H1 (cell line): Measurements from ENCODE around the gene CENATAC. TPM values are rescaled to one million over a fixed set of nuclear protein-coding genes. Genes with fewer than 3 reads are reported as not detected.

Experiments
- CTCF ChIA-PET: fragments of 300-600 bp; sonication (Branson Sonifier 250); formaldehyde crosslinking; loops from one replicate; lab custom pipeline; 2021; ENCODE audit not compliant: partially characterized antibody; lab: Charles Lee
- POLR2A ChIA-PET: fragments of 300-600 bp; sonication (Branson Sonifier 250); formaldehyde crosslinking; loops from one replicate; lab custom pipeline; 2021; ENCODE audit warnings: inconsistent platforms; ENCODE audit not compliant: partially characterized antibody; lab: Charles Lee
- DNase-seq, 2 experiments: peaks; one replicate each; pipeline versions ENCODE4 v3.0.0 to v3.0.0-alpha.2; 2010 to 2022; ENCODE audit warnings: low spot score in 2 of 2, low read depth in 1 of 2, mixed read lengths in 1 of 2
- FAIRE-seq: peaks from 2 replicates; lab custom pipeline; 2011; peaks lifted over from hg19 to GRCh38; lab: Jason Lieb, UNC
- H2AFZ ChIP-seq: 2 replicates; pipeline ENCODE4 v1.8.1; 2012; ENCODE audit warnings: low read length, inconsistent platforms
- H2AK5ac ChIP-seq: 2 replicates; pipeline ENCODE4 v1.6.1; 2013; ENCODE audit warnings: low read depth, low read length
- H2BK120ac ChIP-seq: replicated peaks from 2 replicates; pipeline ENCODE3; 2013; ENCODE audit warnings: low read depth, low read length, inconsistent platforms
- H2BK12ac ChIP-seq: 2 replicates; pipeline ENCODE4 v1.6.1; 2013; ENCODE audit warnings: low read depth, low read length
- H2BK15ac ChIP-seq: 2 replicates; pipeline ENCODE4 v1.6.1; 2013; ENCODE audit warnings: low read length
- H2BK20ac ChIP-seq: 2 replicates; pipeline ENCODE4 v1.6.1; 2013; ENCODE audit warnings: low read length
- H2BK5ac ChIP-seq: 2 replicates; pipeline ENCODE4 v1.6.1; 2013; ENCODE audit warnings: low read depth, low read length
- H3K14ac ChIP-seq: 2 replicates; pipeline ENCODE4 v1.6.1; 2013; ENCODE audit warnings: inconsistent platforms; ENCODE audit not compliant: insufficient read length
- H3K18ac ChIP-seq: 2 replicates; pipeline ENCODE4 v1.6.1; 2013; ENCODE audit warnings: low read length; ENCODE audit errors: extremely low read depth
- H3K23ac ChIP-seq: 2 replicates; pipeline ENCODE4 v1.6.1; 2013; ENCODE audit warnings: inconsistent platforms; ENCODE audit not compliant: insufficient read length
- H3K23me2 ChIP-seq: 2 replicates; pipeline ENCODE4 v1.6.1; 2013; ENCODE audit warnings: low read depth, low read length
- H3K27ac ChIP-seq: 2 replicates; pipeline ENCODE4 v1.6.1; 2011; ENCODE audit warnings: low read depth, low read length, inconsistent platforms
- H3K27me3 ChIP-seq, 4 experiments: replicated peaks in 1 of 4; 1 replicate in 1 of 4; 2 replicates in 3 of 4; pipeline versions ENCODE4 v1.6.1 to v1.8.1; 2011 to 2013; ENCODE audit warnings: low read length in 3 of 4, mild to moderate bottlenecking in 3 of 4, inconsistent platforms in 2 of 4, mixed read lengths in 2 of 4, moderate library complexity in 1 of 4; ENCODE audit not compliant: control insufficient read depth in 3 of 4, insufficient read depth in 3 of 4; ENCODE audit errors: extremely low read depth in 1 of 4
- H3K36me3 ChIP-seq, 4 experiments: 2 replicates each; pipeline versions ENCODE4 v1.6.1 to v1.8.1; 2011 to 2013; ENCODE audit warnings: mild to moderate bottlenecking in 4 of 4, low read length in 3 of 4, moderate library complexity in 2 of 4, control low read depth in 1 of 4, inconsistent platforms in 1 of 4; ENCODE audit not compliant: insufficient read depth in 4 of 4, control insufficient read depth in 2 of 4
- H3K4ac ChIP-seq: replicated peaks from 2 replicates; pipeline ENCODE3; 2013; ENCODE audit warnings: low read length, low read depth, mixed read lengths, inconsistent platforms; ENCODE audit not compliant: insufficient read length
- H3K4me1 ChIP-seq, 4 experiments: replicated peaks in 1 of 4; 1 replicate in 1 of 4; 2 replicates in 3 of 4; pipeline versions ENCODE4 v1.6.1 to v1.8.1; 2011 to 2013; ENCODE audit warnings: low read length in 3 of 4, inconsistent platforms in 2 of 4, mixed read lengths in 1 of 4; ENCODE audit not compliant: insufficient read depth in 4 of 4, control insufficient read depth in 3 of 4
- H3K4me2 ChIP-seq, 2 experiments: 2 replicates each; pipeline versions ENCODE4 v1.6.1 to v1.8.1; 2011 to 2013; ENCODE audit warnings: low read depth in 2 of 2, low read length in 2 of 2, control low read depth in 1 of 2, inconsistent platforms in 1 of 2, mild to moderate bottlenecking in 1 of 2; ENCODE audit not compliant: insufficient read depth in 1 of 2
- H3K4me3 ChIP-seq, 4 experiments: fragments of 200-600, 300-600 bp in 1 of 4; sonication (generic), shearing (Covaris generic), sonication (Bioruptor Twin) in 1 of 4; 2 replicates each; pipeline versions ENCODE4 v1.5.1 to v1.8.1; 2011 to 2016; ENCODE audit warnings: low read length in 4 of 4, low read depth in 3 of 4, control low read depth in 2 of 4, inconsistent platforms in 2 of 4, mild to moderate bottlenecking in 2 of 4, mixed read lengths in 1 of 4, moderate library complexity in 1 of 4; ENCODE audit not compliant: insufficient read depth in 2 of 4; ENCODE audit errors: extremely low read depth in 1 of 4
- H3K56ac ChIP-seq: replicated peaks from 2 replicates; pipeline ENCODE3; 2013; ENCODE audit warnings: low read depth, mild to moderate bottlenecking, mixed read lengths, low read length, inconsistent platforms; ENCODE audit not compliant: insufficient read length
- H3K79me1 ChIP-seq: 2 replicates; pipeline ENCODE4 v1.6.1; 2013; ENCODE audit warnings: low read depth, low read length, control low read depth
- H3K79me2 ChIP-seq, 2 experiments: 2 replicates each; pipeline versions ENCODE4 v1.6.1 to v1.8.1; 2012 to 2013; ENCODE audit warnings: low read length in 2 of 2, mild to moderate bottlenecking in 2 of 2, inconsistent platforms in 1 of 2; ENCODE audit not compliant: insufficient read depth in 2 of 2, control insufficient read depth in 1 of 2
- H3K9ac ChIP-seq, 4 experiments: replicated peaks in 1 of 4; 1 replicate in 1 of 4; 2 replicates in 3 of 4; pipeline versions ENCODE4 v1.6.1 to v1.8.1; 2011 to 2013; ENCODE audit warnings: low read depth in 3 of 4, low read length in 3 of 4, control low read depth in 2 of 4, mild to moderate bottlenecking in 2 of 4, moderate library complexity in 2 of 4, inconsistent platforms in 1 of 4; ENCODE audit errors: extremely low read depth in 1 of 4
- H3K9me3 ChIP-seq, 2 experiments: 2 replicates each; pipeline versions ENCODE4 v1.6.1 to v1.8.1; 2012 to 2013; ENCODE audit warnings: mild to moderate bottlenecking in 2 of 2, moderate library complexity in 2 of 2, control low read depth in 1 of 2, inconsistent platforms in 1 of 2, low read depth in 1 of 2, low read length in 1 of 2, mixed read lengths in 1 of 2; ENCODE audit not compliant: insufficient read depth in 2 of 2
- H4K20me1 ChIP-seq, 2 experiments: replicated peaks in 1 of 2; 2 replicates each; pipeline versions ENCODE3 to v1.8.1; 2011 to 2013; ENCODE audit warnings: inconsistent platforms in 2 of 2, low read length in 2 of 2, mild to moderate bottlenecking in 1 of 2; ENCODE audit not compliant: insufficient read depth in 2 of 2, control insufficient read depth in 1 of 2
- H4K5ac ChIP-seq: 2 replicates; pipeline ENCODE4 v1.6.1; 2013; ENCODE audit warnings: low read length, low read depth, mixed read lengths, inconsistent platforms; ENCODE audit not compliant: insufficient read length
- H4K8ac ChIP-seq: 2 replicates; pipeline ENCODE4 v1.8.0; 2013; ENCODE audit warnings: mild to moderate bottlenecking, moderate library complexity, low read length, inconsistent platforms; ENCODE audit not compliant: insufficient read depth; ENCODE audit errors: extremely low read depth
- H4K91ac ChIP-seq: replicated peaks from 2 replicates; pipeline ENCODE3; 2013; ENCODE audit warnings: low read length, mixed read lengths, inconsistent platforms; ENCODE audit not compliant: insufficient read length
- ATF2 ChIP-seq: IDR thresholded peaks from 2 replicates; pipeline ENCODE4 v1.6.1; 2012; ENCODE audit warnings: low read length, inconsistent platforms
- GTF2F1 ChIP-seq: IDR thresholded peaks from 2 replicates; pipeline ENCODE4 v1.6.1; 2012; ENCODE audit warnings: low read depth, low read length, improper control_type of control experiment, borderline replicate concordance
- JUND ChIP-seq: IDR thresholded peaks from 2 replicates; pipeline ENCODE4 v1.6.1; 2011; ENCODE audit warnings: mild to moderate bottlenecking, improper control_type of control experiment, low read length
- MAFK ChIP-seq: IDR thresholded peaks from 2 replicates; pipeline ENCODE4 v1.6.1; 2012; ENCODE audit warnings: low read depth, mild to moderate bottlenecking, improper control_type of control experiment, low read length
- NRF1 ChIP-seq: IDR thresholded peaks from 2 replicates; pipeline ENCODE4 v1.6.1; 2011; ENCODE audit warnings: mild to moderate bottlenecking, low read depth, low read length, improper control_type of control experiment
- RXRA ChIP-seq: IDR thresholded peaks from 2 replicates; pipeline ENCODE4 v1.6.1; 2011; ENCODE audit warnings: low read depth, mild to moderate bottlenecking, low read length, moderate library complexity; ENCODE audit not compliant: insufficient read depth
- SP2 ChIP-seq: IDR thresholded peaks from 2 replicates; pipeline ENCODE4 v1.6.1; 2012; ENCODE audit warnings: mild to moderate bottlenecking, low read length, inconsistent platforms
- polyA plus RNA-seq, 7 experiments: library from polyadenylated mRNA; depleted of rRNA in 3 of 7; stranded (reverse) in 5 of 7; unstranded in 2 of 7; fragments of >200 nt in 5 of 7; fragments of 200-250 nt in 2 of 7; gene quantifications; 1 replicate in 5 of 7; 2 replicates in 1 of 7; 4 replicates in 1 of 7; pipeline versions ENCODE4 v1.2.1 to v1.2.3, GENCODE V29; 2011 to 2013; ENCODE audit warnings: missing spikeins in 2 of 7, mixed read lengths in 2 of 7
- total RNA-seq: library from RNA; stranded (reverse); fragmentation: NEBNext Ultra II Directional; extraction: Animal tissue kit (Norgen Biotek cat#: 25700); gene quantifications from 2 replicates; pipeline ENCODE4 v1.2.1, GENCODE V29; 2021

CENATAC gene
- total and polyA plus RNA-seq, 2 of the 8 experiments (the other 6 are each of a cell fraction or from before 2014, with no cell fraction given) = 22.7 to 36.4 TPM

- Histone ChIP-seq H3K4me2 (no peak overlapping the region), H3K9ac (no peak overlapping the region), H4K20me1 (peaks cover 3 to 17% of the 10 kb centered on the region in 2 experiments), H3K4me3 (no peak overlapping the region), H4K5ac (no peak overlapping the region), H2BK20ac (no peak overlapping the region), H3K36me3 (peaks cover 14 to 63% (median 37%) of the 10 kb centered on the region in 4 experiments), H3K14ac (no peak overlapping the region), H2AFZ (no peak overlapping the region), H4K91ac (no peak overlapping the region), H3K23ac (no peak overlapping the region), H4K8ac (no peak overlapping the region), H3K56ac (no peak overlapping the region), H3K18ac (no peak overlapping the region), H3K4ac (no peak overlapping the region), H2BK120ac (no peak overlapping the region), H2BK12ac (no peak overlapping the region), H3K4me1 (peaks cover 0 to 5% (median 3%) of the 10 kb centered on the region in 4 experiments; a peak in 6 of 7 replicates), H2AK5ac (no peak overlapping the region), H2BK15ac (no peak overlapping the region), H3K79me2 (peaks cover 5 to 34% of the 10 kb centered on the region in 2 experiments; a peak in 3 of 4 replicates)
- FAIRE-seq (no peak), DNase-seq (no peak)
- CTCF ChIA-PET = interaction anchor here (0.6 to 1.4 kb wide), 2 partner anchors 20 to 115 kb away, joined by 3 to 5 read pairs; no protein-coding TSS in a partner anchor
- TF ChIP-seq ATF2 (no peak), SP2 (no peak), GTF2F1 (no peak), JUND (no peak), MAFK (no peak), RXRA (no peak), NRF1 (no peak)
- TF ChIP-seq, all 59 proteins: peak for 0
- POLR2A ChIA-PET = interaction anchor here (0.6 to 9.7 kb wide), 9 partner anchors 11 to 353 kb away, joined by 3 to 224 read pairs (median 4); partner anchors contain the start of genes HYOU1, RPS25 and TRAPPC4
- H2BK5ac ChIP-seq = no peak overlapping the region
- no peaks in the 10 kb centered on the region for H3K27me3 ChIP-seq
- H3K79me1 ChIP-seq = peaks cover 20% of the 10 kb centered on the region
- no peak overlapping the region for H3K27ac ChIP-seq
- H3K23me2 ChIP-seq = no peaks in the 10 kb centered on the region; the same call in 1 of the 2 replicates
- no peaks in the 10 kb centered on the region for H3K9me3 ChIP-seq
These were observed 25.8 kb downstream of the CENATAC start for GRCh38 chr11:119023741-119024140.
